ENCODE measurements around the gene USHBP1. TPM values are rescaled to one million over a fixed set of nuclear protein-coding genes. Genes with fewer than 3 reads are reported as not detected.

The USHBP1 gene
- total and polyA plus RNA-seq, 2 of the 13 experiments (the other 11 are each of a cell fraction or from before 2014, with no cell fraction given) = 0.15 to 1.5 TPM

DNA sequence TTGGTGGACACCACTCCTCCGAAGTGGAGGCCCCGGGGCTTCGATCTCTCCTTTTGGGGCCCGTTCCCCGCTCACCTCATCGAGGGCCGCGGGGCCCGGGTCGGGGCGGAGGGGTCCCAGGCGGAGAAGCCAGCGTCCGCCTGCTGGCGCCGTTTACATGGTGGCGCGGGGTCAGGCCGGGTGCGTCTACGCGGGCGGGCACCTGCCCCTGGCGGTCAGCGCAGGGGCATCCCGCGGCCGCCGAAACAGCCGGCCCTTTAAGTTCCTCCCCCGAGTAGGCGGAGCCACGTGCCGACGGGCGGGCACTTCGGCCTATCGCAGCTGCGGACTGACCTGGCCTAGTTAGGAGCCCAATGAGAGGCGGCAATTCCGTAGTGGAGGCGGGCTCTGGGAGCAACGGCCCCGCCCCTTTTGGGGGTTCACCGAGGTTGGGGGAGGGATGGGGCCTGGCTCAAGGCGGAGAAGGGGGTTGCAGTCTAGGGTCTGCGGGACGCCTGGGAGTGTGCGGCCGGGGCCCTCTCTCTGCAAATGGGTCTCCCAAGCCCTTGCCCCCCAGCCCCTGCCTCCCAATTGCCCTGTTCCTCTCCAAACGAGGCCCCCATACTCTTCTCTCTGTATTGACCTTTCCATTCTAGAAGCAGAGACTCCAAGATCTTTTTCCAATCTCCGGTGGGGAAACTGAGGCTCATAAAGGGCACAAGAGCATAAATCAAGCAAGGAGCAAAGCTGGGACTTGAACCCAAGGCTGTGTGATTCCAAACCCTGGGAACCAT, 38.8 kb upstream of the USHBP1 start, which contains the start of gene ABHD8 (continued):
- TF ChIP-seq, protein P1, sequence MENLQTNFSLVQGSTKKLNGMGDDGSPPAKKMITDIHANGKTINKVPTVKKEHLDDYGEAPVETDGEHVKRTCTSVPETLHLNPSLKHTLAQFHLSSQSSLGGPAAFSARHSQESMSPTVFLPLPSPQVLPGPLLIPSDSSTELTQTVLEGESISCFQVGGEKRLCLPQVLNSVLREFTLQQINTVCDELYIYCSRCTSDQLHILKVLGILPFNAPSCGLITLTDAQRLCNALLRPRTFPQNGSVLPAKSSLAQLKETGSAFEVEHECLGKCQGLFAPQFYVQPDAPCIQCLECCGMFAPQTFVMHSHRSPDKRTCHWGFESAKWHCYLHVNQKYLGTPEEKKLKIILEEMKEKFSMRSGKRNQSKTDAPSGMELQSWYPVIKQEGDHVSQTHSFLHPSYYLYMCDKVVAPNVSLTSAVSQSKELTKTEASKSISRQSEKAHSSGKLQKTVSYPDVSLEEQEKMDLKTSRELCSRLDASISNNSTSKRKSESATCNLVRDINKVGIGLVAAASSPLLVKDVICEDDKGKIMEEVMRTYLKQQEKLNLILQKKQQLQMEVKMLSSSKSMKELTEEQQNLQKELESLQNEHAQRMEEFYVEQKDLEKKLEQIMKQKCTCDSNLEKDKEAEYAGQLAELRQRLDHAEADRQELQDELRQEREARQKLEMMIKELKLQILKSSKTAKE (CRISPR knock-in tag; IDR thresholded peaks at IDR 0.05; ENCODE audit: borderline replicate concordance) = no peak
- no peak for TF ChIP-seq RFX3 (CRISPR knock-in tag; IDR thresholded peaks at IDR 0.05)
- TF ChIP-seq SOX5 (CRISPR knock-in tag; IDR thresholded peaks at IDR 0.05; ENCODE audit: borderline replicate concordance) = no peak
- TF ChIP-seq, protein P2, sequence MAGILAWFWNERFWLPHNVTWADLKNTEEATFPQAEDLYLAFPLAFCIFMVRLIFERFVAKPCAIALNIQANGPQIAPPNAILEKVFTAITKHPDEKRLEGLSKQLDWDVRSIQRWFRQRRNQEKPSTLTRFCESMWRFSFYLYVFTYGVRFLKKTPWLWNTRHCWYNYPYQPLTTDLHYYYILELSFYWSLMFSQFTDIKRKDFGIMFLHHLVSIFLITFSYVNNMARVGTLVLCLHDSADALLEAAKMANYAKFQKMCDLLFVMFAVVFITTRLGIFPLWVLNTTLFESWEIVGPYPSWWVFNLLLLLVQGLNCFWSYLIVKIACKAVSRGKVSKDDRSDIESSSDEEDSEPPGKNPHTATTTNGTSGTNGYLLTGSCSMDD (CRISPR knock-in tag; IDR thresholded peaks at IDR 0.05) = no peak
- TF ChIP-seq ZFP36 (IDR thresholded peaks at IDR 0.05; ENCODE audit: borderline replicate concordance, low read depth, low read length, partially characterized antibody) = no peak
- no peak for TF ChIP-seq SIX1 (CRISPR knock-in tag; IDR thresholded peaks at IDR 0.05; ENCODE audit: borderline replicate concordance)
- TF ChIP-seq, protein P3, sequence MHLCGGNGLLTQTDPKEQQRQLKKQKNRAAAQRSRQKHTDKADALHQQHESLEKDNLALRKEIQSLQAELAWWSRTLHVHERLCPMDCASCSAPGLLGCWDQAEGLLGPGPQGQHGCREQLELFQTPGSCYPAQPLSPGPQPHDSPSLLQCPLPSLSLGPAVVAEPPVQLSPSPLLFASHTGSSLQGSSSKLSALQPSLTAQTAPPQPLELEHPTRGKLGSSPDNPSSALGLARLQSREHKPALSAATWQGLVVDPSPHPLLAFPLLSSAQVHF (CRISPR knock-in tag; IDR thresholded peaks at IDR 0.05) = no peak
- TF ChIP-seq, protein P4, sequence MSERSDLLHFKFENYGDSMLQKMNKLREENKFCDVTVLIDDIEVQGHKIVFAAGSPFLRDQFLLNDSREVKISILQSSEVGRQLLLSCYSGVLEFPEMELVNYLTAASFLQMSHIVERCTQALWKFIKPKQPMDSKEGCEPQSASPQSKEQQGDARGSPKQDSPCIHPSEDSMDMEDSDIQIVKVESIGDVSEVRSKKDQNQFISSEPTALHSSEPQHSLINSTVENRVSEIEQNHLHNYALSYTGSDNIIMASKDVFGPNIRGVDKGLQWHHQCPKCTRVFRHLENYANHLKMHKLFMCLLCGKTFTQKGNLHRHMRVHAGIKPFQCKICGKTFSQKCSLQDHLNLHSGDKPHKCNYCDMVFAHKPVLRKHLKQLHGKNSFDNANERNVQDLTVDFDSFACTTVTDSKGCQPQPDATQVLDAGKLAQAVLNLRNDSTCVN (CRISPR knock-in tag; IDR thresholded peaks at IDR 0.05; ENCODE audit: borderline replicate concordance) = no peak
- TF ChIP-seq, protein P5, sequence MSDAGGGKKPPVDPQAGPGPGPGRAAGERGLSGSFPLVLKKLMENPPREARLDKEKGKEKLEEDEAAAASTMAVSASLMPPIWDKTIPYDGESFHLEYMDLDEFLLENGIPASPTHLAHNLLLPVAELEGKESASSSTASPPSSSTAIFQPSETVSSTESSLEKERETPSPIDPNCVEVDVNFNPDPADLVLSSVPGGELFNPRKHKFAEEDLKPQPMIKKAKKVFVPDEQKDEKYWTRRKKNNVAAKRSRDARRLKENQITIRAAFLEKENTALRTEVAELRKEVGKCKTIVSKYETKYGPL (CRISPR knock-in tag; IDR thresholded peaks at IDR 0.05) = no peak
- no peak for TF ChIP-seq ZNF746 (CRISPR knock-in tag; IDR thresholded peaks at IDR 0.05)
- TF ChIP-seq ZNF549 (CRISPR knock-in tag; IDR thresholded peaks at IDR 0.05) = no peak
- TF ChIP-seq, protein P6, sequence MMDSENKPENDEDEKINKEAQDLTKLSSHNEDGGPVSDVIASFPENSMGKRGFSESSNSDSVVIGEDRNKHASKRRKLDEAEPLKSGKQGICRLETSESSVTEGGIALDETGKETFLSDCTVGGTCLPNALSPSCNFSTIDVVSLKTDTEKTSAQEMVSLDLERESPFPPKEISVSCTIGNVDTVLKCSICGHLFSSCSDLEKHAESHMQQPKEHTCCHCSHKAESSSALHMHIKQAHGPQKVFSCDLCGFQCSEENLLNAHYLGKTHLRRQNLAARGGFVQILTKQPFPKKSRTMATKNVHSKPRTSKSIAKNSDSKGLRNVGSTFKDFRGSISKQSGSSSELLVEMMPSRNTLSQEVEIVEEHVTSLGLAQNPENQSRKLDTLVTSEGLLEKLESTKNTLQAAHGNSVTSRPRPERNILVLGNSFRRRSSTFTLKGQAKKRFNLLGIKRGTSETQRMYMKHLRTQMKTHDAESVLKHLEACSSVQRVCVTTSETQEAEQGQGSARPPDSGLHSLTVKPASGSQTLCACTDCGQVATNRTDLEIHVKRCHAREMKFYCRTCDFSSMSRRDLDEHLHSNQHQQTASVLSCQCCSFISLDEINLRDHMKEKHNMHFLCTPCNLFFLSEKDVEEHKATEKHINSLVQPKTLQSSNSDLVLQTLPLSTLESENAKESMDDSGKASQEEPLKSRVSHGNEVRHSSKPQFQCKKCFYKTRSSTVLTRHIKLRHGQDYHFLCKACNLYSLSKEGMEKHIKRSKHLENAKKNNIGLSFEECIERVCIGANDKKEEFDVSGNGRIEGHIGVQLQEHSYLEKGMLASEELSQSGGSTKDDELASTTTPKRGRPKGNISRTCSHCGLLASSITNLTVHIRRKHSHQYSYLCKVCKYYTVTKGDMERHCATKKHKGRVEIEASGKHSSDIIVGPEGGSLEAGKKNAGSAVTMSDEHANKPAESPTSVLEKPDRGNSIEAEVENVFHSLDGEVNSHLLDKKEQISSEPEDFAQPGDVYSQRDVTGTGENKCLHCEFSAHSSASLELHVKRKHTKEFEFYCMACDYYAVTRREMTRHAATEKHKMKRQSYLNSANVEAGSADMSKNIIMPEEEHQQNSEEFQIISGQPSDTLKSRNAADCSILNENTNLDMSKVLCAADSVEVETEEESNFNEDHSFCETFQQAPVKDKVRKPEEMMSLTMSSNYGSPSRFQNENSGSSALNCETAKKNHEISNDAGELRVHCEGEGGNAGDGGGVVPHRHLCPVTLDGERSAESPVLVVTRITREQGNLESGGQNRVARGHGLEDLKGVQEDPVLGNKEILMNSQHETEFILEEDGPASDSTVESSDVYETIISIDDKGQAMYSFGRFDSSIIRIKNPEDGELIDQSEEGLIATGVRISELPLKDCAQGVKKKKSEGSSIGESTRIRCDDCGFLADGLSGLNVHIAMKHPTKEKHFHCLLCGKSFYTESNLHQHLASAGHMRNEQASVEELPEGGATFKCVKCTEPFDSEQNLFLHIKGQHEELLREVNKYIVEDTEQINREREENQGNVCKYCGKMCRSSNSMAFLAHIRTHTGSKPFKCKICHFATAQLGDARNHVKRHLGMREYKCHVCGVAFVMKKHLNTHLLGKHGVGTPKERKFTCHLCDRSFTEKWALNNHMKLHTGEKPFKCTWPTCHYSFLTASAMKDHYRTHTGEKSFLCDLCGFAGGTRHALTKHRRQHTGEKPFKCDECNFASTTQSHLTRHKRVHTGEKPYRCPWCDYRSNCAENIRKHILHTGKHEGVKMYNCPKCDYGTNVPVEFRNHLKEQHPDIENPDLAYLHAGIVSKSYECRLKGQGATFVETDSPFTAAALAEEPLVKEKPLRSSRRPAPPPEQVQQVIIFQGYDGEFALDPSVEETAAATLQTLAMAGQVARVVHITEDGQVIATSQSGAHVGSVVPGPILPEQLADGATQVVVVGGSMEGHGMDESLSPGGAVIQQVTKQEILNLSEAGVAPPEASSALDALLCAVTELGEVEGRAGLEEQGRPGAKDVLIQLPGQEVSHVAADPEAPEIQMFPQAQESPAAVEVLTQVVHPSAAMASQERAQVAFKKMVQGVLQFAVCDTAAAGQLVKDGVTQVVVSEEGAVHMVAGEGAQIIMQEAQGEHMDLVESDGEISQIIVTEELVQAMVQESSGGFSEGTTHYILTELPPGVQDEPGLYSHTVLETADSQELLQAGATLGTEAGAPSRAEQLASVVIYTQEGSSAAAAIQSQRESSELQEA (CRISPR knock-in tag; IDR thresholded peaks at IDR 0.05; ENCODE audit: not compliant biosample characterization) = no peak
- peak; percentile 99 for TF ChIP-seq SP2 (CRISPR knock-in tag; IDR thresholded peaks at IDR 0.05)
- TF ChIP-seq ZNF484 (CRISPR knock-in tag; IDR thresholded peaks at IDR 0.05; ENCODE audit: borderline replicate concordance, low read depth) = no peak

All from HepG2 (cell line).